H1 (cell line): Measurements from ENCODE around the gene PDZRN3. TPM values are rescaled to one million over a fixed set of nuclear protein-coding genes. Genes with fewer than 3 reads are reported as not detected.

ENCODE experiments used
- CTCF ChIA-PET: fragments of 300-600 bp; sonication (Branson Sonifier 250); formaldehyde crosslinking; loops from one replicate; lab custom pipeline; 2021; ENCODE audit not compliant: partially characterized antibody; lab: Charles Lee
- POLR2A ChIA-PET: fragments of 300-600 bp; sonication (Branson Sonifier 250); formaldehyde crosslinking; loops from one replicate; lab custom pipeline; 2021; ENCODE audit warnings: inconsistent platforms; ENCODE audit not compliant: partially characterized antibody; lab: Charles Lee
- DNase-seq, 2 experiments: peaks; one replicate each; pipeline versions ENCODE4 v3.0.0 to v3.0.0-alpha.2; 2010 to 2022; ENCODE audit warnings: low spot score in 2 of 2, low read depth in 1 of 2, mixed read lengths in 1 of 2
- FAIRE-seq: peaks from 2 replicates; lab custom pipeline; 2011; peaks lifted over from hg19 to GRCh38; lab: Jason Lieb, UNC
- H2AFZ ChIP-seq: 2 replicates; pipeline ENCODE4 v1.8.1; 2012; ENCODE audit warnings: low read length, inconsistent platforms
- H2AK5ac ChIP-seq: 2 replicates; pipeline ENCODE4 v1.6.1; 2013; ENCODE audit warnings: low read depth, low read length
- H2BK120ac ChIP-seq: replicated peaks from 2 replicates; pipeline ENCODE3; 2013; ENCODE audit warnings: low read depth, low read length, inconsistent platforms
- H2BK12ac ChIP-seq: 2 replicates; pipeline ENCODE4 v1.6.1; 2013; ENCODE audit warnings: low read depth, low read length
- H2BK15ac ChIP-seq: 2 replicates; pipeline ENCODE4 v1.6.1; 2013; ENCODE audit warnings: low read length
- H2BK20ac ChIP-seq: 2 replicates; pipeline ENCODE4 v1.6.1; 2013; ENCODE audit warnings: low read length
- H2BK5ac ChIP-seq: 2 replicates; pipeline ENCODE4 v1.6.1; 2013; ENCODE audit warnings: low read depth, low read length
- H3K14ac ChIP-seq: 2 replicates; pipeline ENCODE4 v1.6.1; 2013; ENCODE audit warnings: inconsistent platforms; ENCODE audit not compliant: insufficient read length
- H3K18ac ChIP-seq: 2 replicates; pipeline ENCODE4 v1.6.1; 2013; ENCODE audit warnings: low read length; ENCODE audit errors: extremely low read depth
- H3K23ac ChIP-seq: 2 replicates; pipeline ENCODE4 v1.6.1; 2013; ENCODE audit warnings: inconsistent platforms; ENCODE audit not compliant: insufficient read length
- H3K23me2 ChIP-seq: 2 replicates; pipeline ENCODE4 v1.6.1; 2013; ENCODE audit warnings: low read depth, low read length
- H3K27ac ChIP-seq: 2 replicates; pipeline ENCODE4 v1.6.1; 2011; ENCODE audit warnings: low read depth, low read length, inconsistent platforms
- H3K27me3 ChIP-seq, 4 experiments: replicated peaks in 1 of 4; 1 replicate in 1 of 4; 2 replicates in 3 of 4; pipeline versions ENCODE4 v1.6.1 to v1.8.1; 2011 to 2013; ENCODE audit warnings: low read length in 3 of 4, mild to moderate bottlenecking in 3 of 4, inconsistent platforms in 2 of 4, mixed read lengths in 2 of 4, moderate library complexity in 1 of 4; ENCODE audit not compliant: control insufficient read depth in 3 of 4, insufficient read depth in 3 of 4; ENCODE audit errors: extremely low read depth in 1 of 4
- H3K36me3 ChIP-seq, 4 experiments: 2 replicates each; pipeline versions ENCODE4 v1.6.1 to v1.8.1; 2011 to 2013; ENCODE audit warnings: mild to moderate bottlenecking in 4 of 4, low read length in 3 of 4, moderate library complexity in 2 of 4, control low read depth in 1 of 4, inconsistent platforms in 1 of 4; ENCODE audit not compliant: insufficient read depth in 4 of 4, control insufficient read depth in 2 of 4
- H3K4ac ChIP-seq: replicated peaks from 2 replicates; pipeline ENCODE3; 2013; ENCODE audit warnings: low read length, low read depth, mixed read lengths, inconsistent platforms; ENCODE audit not compliant: insufficient read length
- H3K4me1 ChIP-seq, 4 experiments: replicated peaks in 1 of 4; 1 replicate in 1 of 4; 2 replicates in 3 of 4; pipeline versions ENCODE4 v1.6.1 to v1.8.1; 2011 to 2013; ENCODE audit warnings: low read length in 3 of 4, inconsistent platforms in 2 of 4, mixed read lengths in 1 of 4; ENCODE audit not compliant: insufficient read depth in 4 of 4, control insufficient read depth in 3 of 4
- H3K4me2 ChIP-seq, 2 experiments: 2 replicates each; pipeline versions ENCODE4 v1.6.1 to v1.8.1; 2011 to 2013; ENCODE audit warnings: low read depth in 2 of 2, low read length in 2 of 2, control low read depth in 1 of 2, inconsistent platforms in 1 of 2, mild to moderate bottlenecking in 1 of 2; ENCODE audit not compliant: insufficient read depth in 1 of 2
- H3K4me3 ChIP-seq, 4 experiments: fragments of 200-600, 300-600 bp in 1 of 4; sonication (generic), shearing (Covaris generic), sonication (Bioruptor Twin) in 1 of 4; 2 replicates each; pipeline versions ENCODE4 v1.5.1 to v1.8.1; 2011 to 2016; ENCODE audit warnings: low read length in 4 of 4, low read depth in 3 of 4, control low read depth in 2 of 4, inconsistent platforms in 2 of 4, mild to moderate bottlenecking in 2 of 4, mixed read lengths in 1 of 4, moderate library complexity in 1 of 4; ENCODE audit not compliant: insufficient read depth in 2 of 4; ENCODE audit errors: extremely low read depth in 1 of 4
- H3K56ac ChIP-seq: replicated peaks from 2 replicates; pipeline ENCODE3; 2013; ENCODE audit warnings: low read depth, mild to moderate bottlenecking, mixed read lengths, low read length, inconsistent platforms; ENCODE audit not compliant: insufficient read length
- H3K79me1 ChIP-seq: 2 replicates; pipeline ENCODE4 v1.6.1; 2013; ENCODE audit warnings: low read depth, low read length, control low read depth
- H3K79me2 ChIP-seq, 2 experiments: 2 replicates each; pipeline versions ENCODE4 v1.6.1 to v1.8.1; 2012 to 2013; ENCODE audit warnings: low read length in 2 of 2, mild to moderate bottlenecking in 2 of 2, inconsistent platforms in 1 of 2; ENCODE audit not compliant: insufficient read depth in 2 of 2, control insufficient read depth in 1 of 2
- H3K9ac ChIP-seq, 4 experiments: replicated peaks in 1 of 4; 1 replicate in 1 of 4; 2 replicates in 3 of 4; pipeline versions ENCODE4 v1.6.1 to v1.8.1; 2011 to 2013; ENCODE audit warnings: low read depth in 3 of 4, low read length in 3 of 4, control low read depth in 2 of 4, mild to moderate bottlenecking in 2 of 4, moderate library complexity in 2 of 4, inconsistent platforms in 1 of 4; ENCODE audit errors: extremely low read depth in 1 of 4
- H3K9me3 ChIP-seq, 2 experiments: 2 replicates each; pipeline versions ENCODE4 v1.6.1 to v1.8.1; 2012 to 2013; ENCODE audit warnings: mild to moderate bottlenecking in 2 of 2, moderate library complexity in 2 of 2, control low read depth in 1 of 2, inconsistent platforms in 1 of 2, low read depth in 1 of 2, low read length in 1 of 2, mixed read lengths in 1 of 2; ENCODE audit not compliant: insufficient read depth in 2 of 2
- H4K20me1 ChIP-seq, 2 experiments: replicated peaks in 1 of 2; 2 replicates each; pipeline versions ENCODE3 to v1.8.1; 2011 to 2013; ENCODE audit warnings: inconsistent platforms in 2 of 2, low read length in 2 of 2, mild to moderate bottlenecking in 1 of 2; ENCODE audit not compliant: insufficient read depth in 2 of 2, control insufficient read depth in 1 of 2
- H4K5ac ChIP-seq: 2 replicates; pipeline ENCODE4 v1.6.1; 2013; ENCODE audit warnings: low read length, low read depth, mixed read lengths, inconsistent platforms; ENCODE audit not compliant: insufficient read length
- H4K8ac ChIP-seq: 2 replicates; pipeline ENCODE4 v1.8.0; 2013; ENCODE audit warnings: mild to moderate bottlenecking, moderate library complexity, low read length, inconsistent platforms; ENCODE audit not compliant: insufficient read depth; ENCODE audit errors: extremely low read depth
- H4K91ac ChIP-seq: replicated peaks from 2 replicates; pipeline ENCODE3; 2013; ENCODE audit warnings: low read length, mixed read lengths, inconsistent platforms; ENCODE audit not compliant: insufficient read length
- ATF3 ChIP-seq: IDR thresholded peaks from 2 replicates; pipeline ENCODE4 v1.6.1; 2011; ENCODE audit warnings: low read depth, mild to moderate bottlenecking, low read length; ENCODE audit not compliant: insufficient read depth
- CBX8 ChIP-seq: fragments of 300-800, 300-1000 bp; sonication (generic); IDR thresholded peaks from 2 replicates; pipeline ENCODE4 v1.7.1; 2016; ENCODE audit warnings: low read depth, low read length, borderline replicate concordance
- CEBPB ChIP-seq: IDR thresholded peaks from 2 replicates; pipeline ENCODE4 v1.6.1; 2012; ENCODE audit warnings: low read depth, low read length
- EP300 ChIP-seq, 2 experiments: IDR thresholded peaks; 1 replicate in 1 of 2; 2 replicates in 1 of 2; pipeline ENCODE4 v1.6.1; 2011 to 2012; ENCODE audit warnings: low read depth in 2 of 2, low read length in 2 of 2, mild to moderate bottlenecking in 2 of 2, borderline replicate concordance in 1 of 2, inconsistent platforms in 1 of 2, moderate library complexity in 1 of 2
- polyA plus RNA-seq, 7 experiments: library from polyadenylated mRNA; depleted of rRNA in 3 of 7; stranded (reverse) in 5 of 7; unstranded in 2 of 7; fragments of >200 nt in 5 of 7; fragments of 200-250 nt in 2 of 7; gene quantifications; 1 replicate in 5 of 7; 2 replicates in 1 of 7; 4 replicates in 1 of 7; pipeline versions ENCODE4 v1.2.1 to v1.2.3, GENCODE V29; 2011 to 2013; ENCODE audit warnings: missing spikeins in 2 of 7, mixed read lengths in 2 of 7
- total RNA-seq: library from RNA; stranded (reverse); fragmentation: NEBNext Ultra II Directional; extraction: Animal tissue kit (Norgen Biotek cat#: 25700); gene quantifications from 2 replicates; pipeline ENCODE4 v1.2.1, GENCODE V29; 2021

Gene PDZRN3
- total and polyA plus RNA-seq, 2 of the 8 experiments (the other 6 are each of a cell fraction or from before 2014, with no cell fraction given), result 4.2 to 20.5 TPM

- no peak overlapping the region for H2BK120ac ChIP-seq
- FAIRE-seq, result no peak
- H3K36me3 ChIP-seq, result no peaks in the 10 kb centered on the region
- H3K27ac ChIP-seq, result no peak overlapping the region
- H3K14ac ChIP-seq, result no peak overlapping the region
- no peaks in the 10 kb centered on the region; a peak in 1 of 7 replicates for H3K27me3 ChIP-seq
- H3K4me3 ChIP-seq, result no peak overlapping the region
- no peak overlapping the region for H3K18ac ChIP-seq
- no peaks in the 10 kb centered on the region for H3K79me1 ChIP-seq
- no peak overlapping the region for H4K91ac ChIP-seq
- H2BK15ac ChIP-seq, result no peak overlapping the region
- no peak overlapping the region for H4K5ac ChIP-seq
- TF ChIP-seq EP300 (IDR thresholded peaks at IDR 0.05; ENCODE audit: borderline replicate concordance in 1 of 2, low read depth in 2 of 2, low read length in 2 of 2) (no peak), CEBPB (no peak), CBX8 (no peak), ATF3 (no peak)
- H3K4me1 ChIP-seq, result no peaks in the 10 kb centered on the region
- peaks cover 0 to 6% of the 10 kb centered on the region in 2 experiments for H4K20me1 ChIP-seq
- ChIA-PET CTCF (interaction anchor here (1.0 kb wide), 1 partner anchor 29 kb away, joined by 3 read pairs; no protein-coding TSS in a partner anchor), POLR2A (interaction anchor here (1.2 kb wide), 1 partner anchor 9 kb away, joined by 3 read pairs; no protein-coding TSS in a partner anchor)
- H2BK5ac ChIP-seq, result no peak overlapping the region
- no peak overlapping the region for H3K23ac ChIP-seq
- H3K56ac ChIP-seq, result no peak overlapping the region
- no peak overlapping the region for H2BK20ac ChIP-seq
- no peak overlapping the region for H2BK12ac ChIP-seq
- H3K4me2 ChIP-seq, result no peak overlapping the region
- no peak overlapping the region for H3K9ac ChIP-seq
- no peak overlapping the region for H2AK5ac ChIP-seq
- DNase-seq, result no peak
- H3K79me2 ChIP-seq, result no peaks in the 10 kb centered on the region
- H3K23me2 ChIP-seq, result no peaks in the 10 kb centered on the region
- H4K8ac ChIP-seq, result no peak overlapping the region
- H2AFZ ChIP-seq, result no peak overlapping the region
- no peak overlapping the region for H3K4ac ChIP-seq
- H3K9me3 ChIP-seq, result no peaks in the 10 kb centered on the region
Measured at GRCh38 chr3:73584873-73585272, 39.9 kb downstream of the PDZRN3 start.
